ENCODE results near the gene NOXA1. TPM values are rescaled to one million over a fixed set of nuclear protein-coding genes. Genes with fewer than 3 reads are reported as not detected.
A peak's percentile ranks its signal among the peaks of the same experiment; 100 is the strongest.

NOXA1 gene
- total RNA-seq, 2 donors from 2014 or later = 2.0 to 2.7 TPM

DNA sequence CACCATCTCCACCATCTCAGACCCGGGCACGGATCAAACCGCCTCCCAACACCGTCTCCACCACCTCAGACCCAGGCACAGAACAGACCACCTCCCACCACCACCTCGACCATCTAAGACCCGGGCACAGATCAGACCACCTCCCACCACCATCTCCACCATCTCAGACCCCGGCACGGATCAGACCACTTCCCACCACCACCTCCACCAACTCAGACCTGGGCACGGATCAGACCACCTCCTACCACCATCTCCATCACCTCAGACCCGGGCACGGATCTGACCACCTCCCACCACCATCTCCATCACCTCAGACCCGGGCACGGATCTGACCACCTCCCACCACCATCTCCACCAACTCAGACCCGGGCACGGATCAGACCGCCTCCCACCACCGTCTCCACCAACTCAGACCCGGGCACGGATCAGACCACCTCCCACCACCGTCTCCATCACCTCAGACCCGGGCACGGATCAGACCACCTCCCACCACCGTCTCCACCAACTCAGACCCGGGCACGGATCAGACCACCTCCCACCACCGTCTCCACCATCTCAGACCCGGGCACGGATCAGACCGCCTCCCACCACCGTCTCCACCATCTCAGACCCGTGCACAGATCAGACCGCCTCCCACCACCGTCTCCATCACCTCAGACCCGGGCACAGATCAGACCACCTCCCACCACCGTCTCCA lies 43.3 kb downstream of the NOXA1 start:
- intact Hi-C loops (cut with DNase I) = loop anchor here in 1 of 2 donors (1.0 kb wide), 1 partner anchor 26 kb away; no protein-coding TSS in a partner anchor

GRCh38 chr9:137467161-137467581 lies 44.0 kb downstream of the NOXA1 start:
- intact Hi-C loops (cut with DNase I) = no loop called here
- peak; percentile 66 for DNase-seq (ENCODE audit: low spot score)

More for the DNA sequence above, 43.3 kb downstream of the NOXA1 start:
- peak; percentile 34 for DNase-seq (ENCODE audit: low spot score)

DNA sequence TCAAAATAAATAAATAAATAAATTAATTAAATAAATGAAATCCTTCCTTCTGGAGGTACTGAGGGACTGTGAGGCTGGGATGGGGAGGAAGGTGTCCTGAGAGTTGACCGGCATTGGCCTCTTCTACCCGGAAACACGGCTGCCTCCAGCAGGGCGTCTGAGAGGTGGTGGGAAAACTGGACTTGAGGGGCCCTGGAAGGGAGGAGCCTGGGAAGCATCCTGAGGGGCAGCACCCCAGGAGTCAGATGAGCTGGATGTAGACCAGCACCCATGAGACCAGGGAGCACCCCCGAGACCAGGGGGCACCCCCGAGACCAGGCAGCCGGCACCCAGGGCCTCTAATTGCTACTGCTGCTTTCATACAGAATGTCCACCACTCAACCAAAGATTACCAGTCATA lies 44.7 kb downstream of the NOXA1 start:
- intact Hi-C loops (cut with DNase I) = no loop called here
- DNase-seq (ENCODE audit: low spot score) = no peak

DNA sequence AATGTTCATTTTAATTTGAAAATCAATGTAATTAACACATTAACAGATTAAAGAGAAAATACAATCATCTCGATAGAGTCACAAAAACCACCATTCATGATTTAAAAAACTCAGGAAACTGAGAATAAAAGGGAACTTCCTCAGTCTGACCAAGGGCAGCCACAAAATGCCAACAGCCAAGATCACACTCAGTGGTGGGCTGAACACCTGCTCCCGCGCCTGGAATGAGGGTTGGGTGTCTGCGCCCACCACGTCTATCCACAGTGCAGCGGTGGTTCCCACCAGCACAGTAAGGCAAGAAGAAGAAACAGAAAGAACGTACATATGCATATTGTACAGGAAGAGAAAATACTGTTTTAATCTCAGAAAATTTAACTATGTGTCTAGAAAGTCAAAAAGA lies 47.6 kb downstream of the NOXA1 start:
- no peak for DNase-seq (ENCODE audit: low spot score)
- intact Hi-C loops (cut with DNase I) = no loop called here

GRCh38 chr9:137474271-137474670 lies 51.1 kb downstream of the NOXA1 start:
- intact Hi-C loops (cut with DNase I) = no loop called here
- DNase-seq (ENCODE audit: low spot score) = no peak

DNA sequence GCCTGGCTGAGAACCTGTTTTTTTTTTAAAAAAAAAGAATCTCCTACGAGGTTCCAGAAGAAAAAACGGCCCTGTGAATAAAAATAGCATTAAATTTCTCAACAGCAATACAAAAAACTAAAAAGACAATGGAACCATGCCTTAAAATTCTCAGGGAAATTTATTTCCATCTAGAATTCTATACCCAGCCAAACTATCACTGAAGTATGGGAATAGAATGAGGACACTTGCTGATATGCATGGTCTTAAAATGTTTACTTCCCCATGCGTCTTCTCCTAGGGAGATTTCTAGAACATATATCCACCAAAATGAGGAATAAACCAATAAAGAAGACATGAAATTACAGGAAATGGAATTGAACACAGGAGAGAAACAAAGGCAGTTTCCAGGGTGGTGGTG lies 52.5 kb downstream of the NOXA1 start:
- intact Hi-C loops (cut with DNase I) = no loop called here
- DNase-seq (ENCODE audit: low spot score) = no peak

DNA sequence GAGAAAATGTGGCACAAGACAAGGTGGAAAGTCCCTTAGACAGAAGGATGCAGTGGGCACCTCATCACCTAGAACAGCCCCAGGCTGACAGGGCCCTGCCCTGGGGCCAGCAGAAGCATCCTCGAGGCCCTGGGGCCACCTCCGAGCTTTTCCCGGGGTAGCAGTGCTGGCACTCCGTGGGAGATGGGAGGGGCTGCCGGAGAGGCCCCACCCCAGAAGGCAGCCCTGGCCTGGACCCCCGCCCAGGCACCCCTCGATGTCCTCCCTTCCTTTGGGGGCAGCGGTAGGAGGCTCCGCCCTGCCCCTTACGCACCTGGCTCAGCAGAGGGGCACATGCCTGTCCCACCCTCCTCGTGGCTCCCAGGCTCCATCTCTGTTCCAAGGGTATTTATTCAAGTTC lies 53.7 kb downstream of the NOXA1 start:
- intact Hi-C loops (cut with DNase I) = no loop called here
- DNase-seq (ENCODE audit: low spot score) = no peak

- intact Hi-C loops (cut with DNase I) = no loop called here
- DNase-seq (ENCODE audit: low spot score) = no peak
Observed at GRCh38 chr9:137477778-137478612, 54.8 kb downstream of the NOXA1 start.

- intact Hi-C loops (cut with DNase I) = no loop called here
- no peak for DNase-seq (ENCODE audit: low spot score)
Observed at GRCh38 chr9:137478613-137478961, 55.4 kb downstream of the NOXA1 start.

DNA sequence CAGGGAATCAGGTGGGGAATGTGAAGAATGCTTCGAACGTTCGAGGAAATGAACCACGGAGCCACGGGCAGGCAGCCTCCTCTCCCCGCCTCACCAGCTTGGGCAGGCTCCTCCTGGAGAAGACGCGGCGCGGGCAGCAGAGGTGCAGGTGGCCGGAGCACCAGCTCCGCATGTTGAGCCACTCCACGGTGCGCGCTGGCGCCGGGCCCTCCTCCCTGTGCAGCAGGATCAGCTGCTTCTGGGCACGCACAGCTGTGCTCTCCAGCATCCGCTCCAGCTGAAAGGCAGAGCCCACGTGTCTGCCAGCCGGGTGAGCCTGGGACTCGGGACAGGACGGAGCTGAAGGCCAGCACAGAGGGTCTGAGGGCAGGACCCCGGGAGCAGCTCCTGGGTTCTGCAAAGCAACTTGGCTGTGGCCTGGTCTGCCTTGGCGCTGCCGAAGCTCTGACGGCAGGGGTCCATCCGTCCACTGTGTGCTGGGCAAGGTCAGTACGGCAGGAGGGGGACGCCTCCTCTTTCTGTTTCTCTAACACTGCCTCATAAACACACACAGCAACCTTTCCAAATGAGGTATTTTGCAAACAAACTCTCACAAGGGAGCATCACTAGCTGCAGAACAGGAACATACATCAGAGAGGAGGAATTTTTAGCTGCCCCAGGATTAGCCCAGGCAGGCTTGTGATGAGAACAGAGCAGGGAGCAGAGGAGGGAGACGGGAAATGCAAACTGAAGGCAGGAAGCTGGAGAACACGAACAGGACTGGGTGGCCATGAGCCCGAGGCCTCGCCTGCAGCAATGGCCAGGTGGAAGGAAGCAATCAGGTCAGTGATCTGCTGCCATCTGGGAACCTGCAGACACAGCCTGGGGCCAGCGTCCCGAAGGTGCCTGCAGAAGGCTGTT lies 56.0 kb downstream of the NOXA1 start:
- peak; percentile 79 for DNase-seq (ENCODE audit: low spot score)
- intact Hi-C loops (cut with DNase I) = no loop called here

GRCh38 chr9:137479892-137480685 lies 56.9 kb downstream of the NOXA1 start:
- DNase-seq (ENCODE audit: low spot score) = peak; percentile 72
- intact Hi-C loops (cut with DNase I) = no loop called here

DNA sequence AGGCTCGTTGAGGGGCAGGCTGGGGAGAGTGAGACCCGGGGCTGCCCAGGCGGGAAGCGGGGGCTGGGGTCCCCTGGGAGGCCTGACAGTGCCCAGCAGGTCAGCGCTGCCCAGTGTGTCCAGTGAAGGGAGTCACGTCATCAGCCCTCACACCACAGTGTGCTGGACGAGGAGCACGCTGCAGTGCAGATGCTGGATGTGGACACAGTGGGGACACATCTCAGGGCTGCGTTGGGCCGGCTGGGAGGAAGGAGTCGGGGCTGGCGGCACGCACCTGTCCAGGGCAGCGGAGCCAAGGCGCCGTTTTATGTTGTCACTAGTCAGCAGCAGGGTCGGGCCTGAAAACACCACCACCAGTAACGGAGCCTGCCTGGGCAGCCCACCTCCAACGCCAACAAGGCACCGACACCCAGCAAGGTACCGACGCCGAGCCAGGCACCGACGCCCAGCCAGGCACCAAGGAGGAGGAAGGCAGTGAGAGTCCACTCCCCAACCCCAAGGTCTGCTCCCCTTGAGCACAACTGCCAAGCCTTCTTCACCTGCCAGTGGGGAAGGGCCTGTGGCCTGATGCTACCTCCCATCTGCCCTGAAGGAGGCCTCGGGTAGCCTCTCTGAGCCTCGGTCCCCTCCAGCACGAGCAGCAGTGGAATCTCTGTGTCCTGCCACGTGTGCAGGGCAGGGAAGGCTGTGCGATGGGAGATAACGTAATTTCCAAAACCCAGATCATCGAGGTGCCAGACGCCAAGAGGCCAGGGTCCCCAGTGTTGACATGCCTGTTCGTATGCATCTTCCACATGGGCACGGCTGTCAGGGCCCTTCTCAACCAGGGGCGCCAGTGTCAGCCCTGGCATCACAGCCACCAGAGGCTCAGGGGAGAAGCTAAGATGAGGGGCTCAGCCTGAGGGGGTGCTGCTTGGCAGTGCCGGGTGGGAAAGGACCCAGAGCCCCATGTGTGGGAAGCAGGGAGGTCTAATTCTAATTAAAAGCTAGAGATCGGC lies 57.8 kb downstream of the NOXA1 start:
- intact Hi-C loops (cut with DNase I) = no loop called here
- peak; percentile 80 for DNase-seq (ENCODE audit: low spot score)

- DNase-seq (ENCODE audit: low spot score) = peak; percentile 89
Observed at GRCh38 chr9:137482094-137482781, 59.0 kb downstream of the NOXA1 start.

More at GRCh38 chr9:137482094-137482781, 59.0 kb downstream of the NOXA1 start:
- intact Hi-C loops (cut with DNase I) = no loop called here

Data from posterior vena cava (tissue), 2 donors.